Urinary bladder (tissue), 4 donors: Measurements from ENCODE around the gene GTF2H2. TPM values are rescaled to one million over a fixed set of nuclear protein-coding genes. Genes with fewer than 3 reads are reported as not detected.
"Not testable (repeated sequence)": the region's sequence is repeated elsewhere in the genome, so short reads cannot be mapped to it uniquely, and the experiment has no call there.

Experiments used
- DNase-seq: peaks from one replicate; pipeline ENCODE4 v3.0.0-alpha.2; 2015; ENCODE audit errors: extremely low spot score
- H3K27ac ChIP-seq: one replicate; pipeline ENCODE4 v1.5.1; 2013; ENCODE audit warnings: low read depth, mild to moderate bottlenecking, moderate library complexity
- H3K36me3 ChIP-seq: one replicate; pipeline ENCODE4 v1.6.1; 2013; ENCODE audit warnings: mild to moderate bottlenecking, moderate library complexity; ENCODE audit not compliant: insufficient read depth
- H3K4me1 ChIP-seq: one replicate; pipeline ENCODE4 v1.6.1; 2013; ENCODE audit warnings: mild to moderate bottlenecking, moderate library complexity; ENCODE audit not compliant: insufficient read depth
- H3K4me3 ChIP-seq: one replicate; pipeline ENCODE4 v1.5.1; 2013; ENCODE audit warnings: low read depth, low read length
- WGBS: extraction: QIAGEN DNeasy Blood & Tissue Kit; methylation state at CpG from one replicate; pipeline ENCODE4 v1.1.7; 2013; 5-methylcytosine and 5-hydroxymethylcytosine counted together
- polyA plus RNA-seq: library from polyadenylated mRNA; stranded (reverse); fragments of 200-250 nt; gene quantifications from one replicate; pipeline ENCODE4 v1.2.3, GENCODE V29; 2013
- total RNA-seq: library from RNA; depleted of rRNA; stranded (reverse); fragments of >200 nt; gene quantifications from one replicate; pipeline ENCODE4 v1.2.3, GENCODE V29; 2014
- donor health status: healthy with polysubstance abuse.
- donor health status: healthy.

The GTF2H2 gene
- total and polyA plus RNA-seq, 2 donors: 9.6 to 70.0 TPM

DNA sequence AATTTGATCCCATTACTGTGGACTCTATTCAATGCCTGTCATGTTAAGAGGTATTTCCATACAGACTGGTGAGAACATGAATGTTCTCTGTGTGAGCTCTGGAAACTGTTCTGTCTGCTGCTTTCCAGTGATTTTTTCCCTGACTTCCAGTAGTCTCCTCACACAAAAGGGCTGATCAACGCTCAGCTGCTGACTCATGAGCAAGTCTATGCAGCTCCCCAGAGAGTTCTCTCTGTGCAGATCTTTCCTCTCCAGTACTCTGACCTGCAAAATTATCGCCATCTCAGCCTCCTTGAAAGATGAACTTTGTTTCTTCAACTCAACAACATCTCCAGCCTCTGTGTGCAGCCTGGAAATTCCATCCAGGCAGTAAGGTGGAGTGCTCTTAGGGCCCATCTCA is 23.3 kb downstream of the GTF2H2 start:
- H3K36me3 ChIP-seq, H3K4me3 ChIP-seq, DNase-seq, H3K4me1 ChIP-seq, H3K27ac ChIP-seq: not testable (repeated sequence)
- no CpG with 5 or more reads among the region's 2 CpGs for WGBS

- H3K36me3 ChIP-seq, DNase-seq, H3K27ac ChIP-seq, H3K4me1 ChIP-seq, H3K4me3 ChIP-seq: not testable (repeated sequence)
- no CpG with 5 or more reads among the region's 7 CpGs for WGBS
Measured at GRCh38 chr5:71031046-71031776, 36.3 kb downstream of the GTF2H2 start.

GRCh38 chr5:71025289-71025953 is 42.1 kb downstream of the GTF2H2 start, which contains the start of gene NAIP:
NAIP (minus strand) TSS chr5:71025339; CDS start chr5:71012915, 12,424 bp downstream.
- H3K36me3 ChIP-seq, DNase-seq, H3K4me1 ChIP-seq, H3K27ac ChIP-seq, H3K4me3 ChIP-seq: not testable (repeated sequence)
- WGBS: 89% methylated on average over 1 of the region's 8 CpGs

- not testable (repeated sequence) for H3K36me3 ChIP-seq, H3K4me3 ChIP-seq, H3K27ac ChIP-seq, H3K4me1 ChIP-seq, DNase-seq
- no CpG with 5 or more reads among the region's 6 CpGs for whole genome bisulfite sequencing
Measured at GRCh38 chr5:71020643-71021042, 46.8 kb downstream of the GTF2H2 start.

GRCh38 chr5:71018376-71019005 is 49.0 kb downstream of the GTF2H2 start:
- WGBS: no CpG with 5 or more reads among the region's 6 CpGs
- not testable (repeated sequence) for H3K4me3 ChIP-seq, H3K36me3 ChIP-seq, H3K4me1 ChIP-seq, DNase-seq, H3K27ac ChIP-seq

DNA sequence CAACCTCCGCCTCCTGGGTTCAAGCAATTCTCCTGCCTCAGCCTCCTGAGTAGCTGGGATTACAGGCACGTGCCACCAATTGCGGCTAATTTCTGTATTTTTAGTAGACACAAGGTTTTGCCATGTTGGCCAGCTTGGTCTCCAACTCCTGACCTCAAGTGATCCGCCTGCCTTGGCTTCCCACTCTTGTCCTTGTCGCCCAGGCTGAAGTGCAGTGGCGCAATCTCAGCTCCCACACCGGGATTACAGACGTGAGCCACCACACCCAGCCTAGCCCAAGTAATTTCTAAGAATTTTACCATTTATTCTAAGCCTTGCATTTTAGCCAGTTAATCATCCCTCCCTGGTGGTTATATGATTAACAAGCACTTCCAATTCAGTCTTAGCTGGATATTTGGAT is 53.3 kb downstream of the GTF2H2 start:
- Histone ChIP-seq H3K4me1 (no peaks in the 10 kb centered on the region), H3K27ac (no peak overlapping the region), H3K4me3 (no peak overlapping the region), H3K36me3 (no peaks in the 10 kb centered on the region)
- 90% methylated on average over 8 of the region's 8 CpGs for WGBS
- no peak for DNase-seq

- no peak overlapping the region for H3K4me3 ChIP-seq
- WGBS: 90% methylated on average over 12 of the region's 12 CpGs
- no peaks in the 10 kb centered on the region for H3K4me1 ChIP-seq
- no peaks in the 10 kb centered on the region for H3K36me3 ChIP-seq
- no peak overlapping the region for H3K27ac ChIP-seq
- no peak for DNase-seq
Measured at GRCh38 chr5:71013575-71013974, 53.9 kb downstream of the GTF2H2 start.

GRCh38 chr5:71011194-71011792 is 56.2 kb downstream of the GTF2H2 start:
- no peak overlapping the region for H3K27ac ChIP-seq
- DNase-seq: no peak
- WGBS: 74% methylated on average over 8 of the region's 8 CpGs
- H3K36me3 ChIP-seq: no peaks in the 10 kb centered on the region
- H3K4me1 ChIP-seq: no peaks in the 10 kb centered on the region
- no peak overlapping the region for H3K4me3 ChIP-seq

DNA sequence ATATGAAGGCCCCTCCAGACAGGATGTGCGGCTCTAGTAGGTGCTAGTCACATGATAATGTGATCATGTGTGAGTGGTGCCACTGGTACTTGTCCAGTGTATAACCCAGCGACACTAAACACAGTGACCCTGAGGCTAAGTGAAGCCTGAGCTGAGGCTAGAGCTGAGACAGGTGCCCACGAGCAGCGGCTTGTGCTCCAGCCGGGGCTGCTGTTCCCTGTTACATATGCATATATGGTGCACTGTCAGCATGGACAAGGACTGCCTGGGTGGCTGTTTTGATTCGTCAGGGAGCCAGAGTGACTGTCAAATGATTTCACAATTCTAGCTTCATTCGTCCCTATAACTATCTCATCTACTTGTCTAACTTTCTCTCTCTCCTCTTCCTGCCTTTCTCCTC is 60.5 kb downstream of the GTF2H2 start:
- not testable (repeated sequence) for H3K4me1 ChIP-seq, H3K27ac ChIP-seq, H3K4me3 ChIP-seq, H3K36me3 ChIP-seq, DNase-seq
- whole genome bisulfite sequencing: 61% methylated on average over 3 of the region's 7 CpGs

Other genes with a start within 250 kb of the GTF2H2 start
- gene SERF1A, start 167.0 kb downstream of the GTF2H2 start, total RNA-seq: 6.7 TPM
- 3.1 TPM for gene SERF1A, start 167.0 kb downstream of the GTF2H2 start, polyA plus RNA-seq
- 45.0 TPM for gene SMN1, start 142.6 kb downstream of the GTF2H2 start, total RNA-seq
- gene SMN1, start 142.6 kb downstream of the GTF2H2 start, polyA plus RNA-seq: 37.0 TPM
- 44.0 TPM for gene NAIP, start 42.3 kb downstream of the GTF2H2 start, total RNA-seq
- 8.2 TPM for gene NAIP, start 42.3 kb downstream of the GTF2H2 start, polyA plus RNA-seq